VCaP (cell line): ENCODE results near the gene TM9SF4.

Experiments
- H3K27ac ChIP-seq: fragments of 450-650 bp; 2 replicates; pipeline ENCODE4 v1.5.1; 2017
- CTCF ChIP-seq: fragments of 450-650 bp; conservative IDR thresholded peaks from 2 replicates; pipeline ENCODE4 v1.5.1; 2017; ENCODE audit warnings: mild to moderate bottlenecking, moderate library complexity

The TM9SF4 gene

GRCh38 chr20:32141465-32141980 is 32.0 kb downstream of the TM9SF4 start:
- no peak for TF ChIP-seq CTCF
- no peak overlapping the region for H3K27ac ChIP-seq

GRCh38 chr20:32142088-32142487 is 32.6 kb downstream of the TM9SF4 start:
- no peak overlapping the region for H3K27ac ChIP-seq
- TF ChIP-seq CTCF: no peak

- no peak for TF ChIP-seq CTCF
- H3K27ac ChIP-seq: no peak overlapping the region
Observed at GRCh38 chr20:32142991-32143390, 33.5 kb downstream of the TM9SF4 start.

GRCh38 chr20:32144898-32145662 is 35.6 kb downstream of the TM9SF4 start:
- no peak overlapping the region for H3K27ac ChIP-seq
- TF ChIP-seq CTCF: no peak

GRCh38 chr20:32149566-32150170 is 40.2 kb downstream of the TM9SF4 start:
- no peak for TF ChIP-seq CTCF
- H3K27ac ChIP-seq: no peak overlapping the region

GRCh38 chr20:32150291-32150848 is 40.9 kb downstream of the TM9SF4 start:
- no peak for TF ChIP-seq CTCF
- no peak overlapping the region for H3K27ac ChIP-seq

GRCh38 chr20:32152421-32153155 is 43.1 kb downstream of the TM9SF4 start:
- no peak overlapping the region for H3K27ac ChIP-seq

More at GRCh38 chr20:32152421-32153155, 43.1 kb downstream of the TM9SF4 start:
- no peak for TF ChIP-seq CTCF
